GM13976 (cell line): ENCODE results near the gene ADGRL2.

Experiments
- DNase-seq: peaks from one replicate; pipeline ENCODE4 v3.0.0; 2012; ENCODE audit warnings: low spot score
- CTCF ChIP-seq: IDR thresholded peaks from 2 replicates; pipeline ENCODE4 v1.5.1; 2012; ENCODE audit warnings: borderline replicate concordance, mild to moderate bottlenecking; ENCODE audit not compliant: insufficient read depth; ENCODE audit errors: extremely low read depth, missing control alignments, control extremely low read depth
- in situ Hi-C: fragments of 300-500 bp; cut with MboI; formaldehyde crosslinking; loops from one replicate; pipeline ENCODE4 v1.12.0; 2022; ENCODE audit warnings: low sequenced_read_pairs, mixed read lengths, inconsistent platforms; ENCODE audit not compliant: unreplicated experiment

Gene ADGRL2

GRCh38 chr1:81978945-81979344, 178.2 kb downstream of the ADGRL2 start:
- in situ Hi-C loops: no loop called here
- no peak for TF ChIP-seq CTCF
- no peak for DNase-seq

GRCh38 chr1:81982523-81982922, 181.8 kb downstream of the ADGRL2 start:
- in situ Hi-C loops: no loop called here
- DNase-seq: no peak
- TF ChIP-seq CTCF: no peak

- in situ Hi-C loops: no loop called here
- no peak for DNase-seq
- no peak for TF ChIP-seq CTCF
These were observed 188.8 kb downstream of the ADGRL2 start for GRCh38 chr1:81989524-81989923.

- in situ Hi-C loops: no loop called here
- no peak for DNase-seq
- no peak for TF ChIP-seq CTCF
These were observed 189.5 kb downstream of the ADGRL2 start for GRCh38 chr1:81990241-81990640.

- no peak for TF ChIP-seq CTCF
- no peak for DNase-seq
- in situ Hi-C loops: no loop called here
These were observed 197.4 kb downstream of the ADGRL2 start for GRCh38 chr1:81998165-81998564.

- DNase-seq: no peak
- in situ Hi-C loops: no loop called here
- TF ChIP-seq CTCF: no peak
These were observed 198.6 kb downstream of the ADGRL2 start for GRCh38 chr1:81999364-81999763.

GRCh38 chr1:82000221-82000620, 199.5 kb downstream of the ADGRL2 start:
- TF ChIP-seq CTCF: no peak
- in situ Hi-C loops: no loop called here
- no peak for DNase-seq
